Mesenteric fat pad (tissue), 1 donor: ENCODE results near the gene ACBD4. TPM values are rescaled to one million over a fixed set of nuclear protein-coding genes. Genes with fewer than 3 reads are reported as not detected.

Experiments
- DNase-seq: peaks from one replicate; pipeline ENCODE4 v3.0.0-alpha.2; 2020; ENCODE audit warnings: low spot score
- long read RNA-seq: library from polyadenylated mRNA; unstranded; transcript quantifications from one replicate; pipeline ENCODE4 v2.0.0, GENCODE V29; 2020
- total RNA-seq: library from RNA; stranded (reverse); fragmentation: NEBNext Ultra II Directional; extraction: Animal tissue kit (Norgen Biotek cat#: 25700); gene quantifications from one replicate; pipeline ENCODE4 v1.2.1, GENCODE V29; 2021
- donor health status: DM: yes; HTN: yes; CAD: no.

The ACBD4 gene
- total RNA-seq, result 10.9 TPM
- long read RNA-seq, partial matches to known transcripts, result 2 of 20 reads
- long read RNA-seq, other reads (novel, unspliced or antisense), result 13 of 20 reads

GRCh38 chr17:45135192-45135977 is at the start of gene ACBD4:
Gene ACBD4 (plus strand): TSS chr17:45135687. CDS start chr17:45136145, 458 bp downstream.
- DNase-seq, result peak; percentile 99

- no peak for DNase-seq
Measured at GRCh38 chr17:45086391-45086790, 49.1 kb upstream of the ACBD4 start.

GRCh38 chr17:45086865-45087503 is 48.5 kb upstream of the ACBD4 start:
- DNase-seq, result no peak

- DNase-seq, result no peak
Measured at GRCh38 chr17:45087504-45087975, 47.9 kb upstream of the ACBD4 start.

GRCh38 chr17:45087978-45088377 is 47.5 kb upstream of the ACBD4 start:
- DNase-seq, result no peak

- no peak for DNase-seq
Measured at GRCh38 chr17:45088741-45089140, 46.7 kb upstream of the ACBD4 start.

GRCh38 chr17:45090711-45091110 is 44.8 kb upstream of the ACBD4 start:
- no peak for DNase-seq

- no peak for DNase-seq
Measured at GRCh38 chr17:45091778-45092425, 43.6 kb upstream of the ACBD4 start.

- DNase-seq, result no peak
Measured at GRCh38 chr17:45092911-45093430, 42.5 kb upstream of the ACBD4 start.

- no peak for DNase-seq
Measured at GRCh38 chr17:45093444-45094110, 41.9 kb upstream of the ACBD4 start.

GRCh38 chr17:45096141-45096540 is 39.3 kb upstream of the ACBD4 start:
- DNase-seq, result no peak

GRCh38 chr17:45096926-45097325 is 38.6 kb upstream of the ACBD4 start:
- no peak for DNase-seq

GRCh38 chr17:45098081-45098868 is 37.2 kb upstream of the ACBD4 start:
- DNase-seq, result no peak

GRCh38 chr17:45098869-45099616 is 36.4 kb upstream of the ACBD4 start:
- no peak for DNase-seq

- no peak for DNase-seq
Measured at GRCh38 chr17:45101546-45101882, 34.0 kb upstream of the ACBD4 start.

GRCh38 chr17:45101883-45102811 is 33.3 kb upstream of the ACBD4 start:
- DNase-seq, result no peak

GRCh38 chr17:45102856-45103255 is 32.6 kb upstream of the ACBD4 start:
- no peak for DNase-seq

- no peak for DNase-seq
Measured at GRCh38 chr17:45103269-45103795, 32.2 kb upstream of the ACBD4 start.
